Panc1 (cell line): ENCODE data around the gene SEMA3D. TPM values are rescaled to one million over a fixed set of nuclear protein-coding genes. Genes with fewer than 3 reads are reported as not detected.

Experiments
- ATAC-seq: fragments of 200-7000 bp; cut with Tn5 transposase; 2 replicates; pipeline ENCODE4 v1.9.1; 2020; ENCODE audit warnings: mild to moderate bottlenecking, moderate library complexity
- BruUV-seq: library from RNA; stranded (reverse); fragments of 400-500 nt; replicated peaks from 2 replicates; lab custom pipeline; 2021; lab: Mats Ljungman, UMichigan
- CTCF ChIA-PET: fragments of 300-600 bp; sonication (Branson Sonifier 250); formaldehyde crosslinking; loops from one replicate; lab custom pipeline; 2022; ENCODE audit warnings: antibody characterized with exemption; lab: Charles Lee
- POLR2A ChIA-PET: fragments of 300-600 bp; sonication (Branson Sonifier 250); formaldehyde crosslinking; loops from one replicate; lab custom pipeline; 2022; ENCODE audit warnings: antibody characterized with exemption; lab: Charles Lee
- DNase-seq: peaks from one replicate; pipeline ENCODE4 v3.0.0-alpha.2; 2010; ENCODE audit warnings: low read depth, low spot score
- H3K27ac ChIP-seq: 2 replicates; pipeline ENCODE4 v1.5.1; 2011; ENCODE audit warnings: mild to moderate bottlenecking, low read length, inconsistent platforms
- H3K27me3 ChIP-seq: fragments of 200-500 bp; sonication (Bioruptor generic); 2 replicates; pipeline ENCODE4 v1.6.0; 2014; ENCODE audit warnings: low read length, inconsistent platforms; ENCODE audit not compliant: control insufficient read depth, insufficient read depth
- H3K36me3 ChIP-seq: fragments of 200-500 bp; sonication (Bioruptor generic); 2 replicates; pipeline ENCODE4 v1.5.1; 2014; ENCODE audit warnings: inconsistent platforms, mild to moderate bottlenecking, low read length, moderate library complexity; ENCODE audit not compliant: control insufficient read depth, insufficient read depth
- H3K4me1 ChIP-seq: 2 replicates; pipeline ENCODE4 v1.5.1; 2011; ENCODE audit warnings: inconsistent platforms, mild to moderate bottlenecking, low read length, moderate library complexity; ENCODE audit not compliant: control insufficient read depth, insufficient read depth
- H3K4me3 ChIP-seq, 2 experiments: 2 replicates each; pipeline ENCODE4 v1.5.1; 2011 to 2012; ENCODE audit warnings: low read depth in 2 of 2, low read length in 2 of 2, mild to moderate bottlenecking in 2 of 2, inconsistent platforms in 1 of 2, moderate library complexity in 1 of 2
- H3K9me3 ChIP-seq: fragments of 200-500 bp; sonication (Bioruptor generic); 2 replicates; pipeline ENCODE4 v1.5.1; 2014; ENCODE audit warnings: low read depth, mild to moderate bottlenecking, inconsistent platforms, low read length, moderate library complexity; ENCODE audit not compliant: control insufficient read depth, insufficient read depth
- CTCF ChIP-seq: fragments of 450-650 bp; IDR thresholded peaks from 2 replicates; pipeline ENCODE4 v1.5.1; 2017; ENCODE audit warnings: mild to moderate bottlenecking
- POLR2AphosphoS5 ChIP-seq: IDR thresholded peaks from 2 replicates; pipeline ENCODE4 v1.6.1; 2012; ENCODE audit warnings: mild to moderate bottlenecking, low read depth, low read length, moderate library complexity
- REST ChIP-seq, 2 experiments: IDR thresholded peaks; 2 replicates each; pipeline ENCODE4 v1.6.1; 2011 to 2012; ENCODE audit warnings: low read depth in 2 of 2, control low read depth in 1 of 2, low read length in 1 of 2, mild to moderate bottlenecking in 1 of 2, moderate library complexity in 1 of 2; ENCODE audit not compliant: insufficient read depth in 1 of 2
- SIN3A ChIP-seq: IDR thresholded peaks from 2 replicates; pipeline ENCODE4 v1.6.1; 2012; ENCODE audit warnings: low read depth, mild to moderate bottlenecking, low read length, moderate library complexity, borderline replicate concordance; ENCODE audit not compliant: insufficient read depth
- TCF7L2 ChIP-seq: IDR thresholded peaks from 2 replicates; pipeline ENCODE4 v1.6.1; 2011; ENCODE audit warnings: mild to moderate bottlenecking, low read depth, low read length, inconsistent platforms
- in situ Hi-C: cut with HindIII; loops from 2 replicates; pipeline ENCODE4 v1.10.0; 2016; ENCODE audit warnings: low sequenced_read_pairs, low pct_unique_long_range_greater_than_20kb
- intact Hi-C: fragments of 100-400 bp; cut with micrococcal nuclease; formaldehyde crosslinking; loops from one replicate; pipeline ENCODE4 v1.10.0; 2022; ENCODE audit not compliant: unreplicated experiment
- total RNA-seq: library from RNA; stranded (reverse); gene quantifications from one replicate; pipeline ENCODE4 v1.2.1, GENCODE V29; 2021; ENCODE audit not compliant: unreplicated experiment

Gene SEMA3D
- total RNA-seq, 1 experiment from 2014 or later = 11.5 TPM

GRCh38 chr7:85039196-85039923 lies 147.5 kb downstream of the SEMA3D start:
- H3K9me3 ChIP-seq = no peaks in the 10 kb centered on the region
- intact Hi-C loops (no loop called here), in situ Hi-C loops (no loop called here)
- no peak for TF ChIP-seq POLR2AphosphoS5
- no peak for TF ChIP-seq REST (IDR thresholded peaks at IDR 0.05; ENCODE audit: insufficient read depth in 1 of 2, low read depth in 2 of 2, low read length in 1 of 2)
- no peak for TF ChIP-seq SIN3A
- no peak for TF ChIP-seq CTCF
- TF ChIP-seq TCF7L2 = no peak
- H3K27ac ChIP-seq = no peak overlapping the region
- no peaks in the 10 kb centered on the region for H3K27me3 ChIP-seq
- no peak overlapping the region for H3K4me3 ChIP-seq
- CTCF ChIA-PET = interaction anchor here (3.0 kb wide), 1 partner anchor 791 kb away, joined by 10 read pairs; no protein-coding TSS in a partner anchor
- POLR2A ChIA-PET = no interaction called here
- no peaks in the 10 kb centered on the region for H3K4me1 ChIP-seq
- DNase-seq (no peak), ATAC-seq (no peak)
- H3K36me3 ChIP-seq = no peaks in the 10 kb centered on the region
- BruUV-seq = no TSS peak

GRCh38 chr7:85038466-85038865 lies 148.4 kb downstream of the SEMA3D start:
- POLR2A ChIA-PET = no interaction called here
- in situ Hi-C loops = no loop called here
- no peak for DNase-seq
- CTCF ChIA-PET = interaction anchor here (0.6 kb wide), 1 partner anchor 1867 kb away, joined by 4 read pairs; no protein-coding TSS in a partner anchor
- no peaks in the 10 kb centered on the region for H3K36me3 ChIP-seq
- no peak for TF ChIP-seq POLR2AphosphoS5
- no peak for TF ChIP-seq REST (IDR thresholded peaks at IDR 0.05; ENCODE audit: insufficient read depth in 1 of 2, low read depth in 2 of 2, low read length in 1 of 2)
- TF ChIP-seq CTCF = no peak
- TF ChIP-seq TCF7L2 = no peak
- TF ChIP-seq SIN3A = no peak
- no peak overlapping the region for H3K4me3 ChIP-seq
- ATAC-seq = no peak
- H3K27me3 ChIP-seq = no peaks in the 10 kb centered on the region
- no peaks in the 10 kb centered on the region for H3K4me1 ChIP-seq
- intact Hi-C loops = no loop called here
- H3K27ac ChIP-seq = no peak overlapping the region
- no TSS peak for BruUV-seq
- no peaks in the 10 kb centered on the region for H3K9me3 ChIP-seq
